Measurements from ENCODE around the gene LRRC3B. TPM values are rescaled to one million over a fixed set of nuclear protein-coding genes. Genes with fewer than 3 reads are reported as not detected.

LRRC3B gene
- total and polyA plus RNA-seq, 4 donors: 0.08 to 0.19 TPM; not detected in 2

DNA sequence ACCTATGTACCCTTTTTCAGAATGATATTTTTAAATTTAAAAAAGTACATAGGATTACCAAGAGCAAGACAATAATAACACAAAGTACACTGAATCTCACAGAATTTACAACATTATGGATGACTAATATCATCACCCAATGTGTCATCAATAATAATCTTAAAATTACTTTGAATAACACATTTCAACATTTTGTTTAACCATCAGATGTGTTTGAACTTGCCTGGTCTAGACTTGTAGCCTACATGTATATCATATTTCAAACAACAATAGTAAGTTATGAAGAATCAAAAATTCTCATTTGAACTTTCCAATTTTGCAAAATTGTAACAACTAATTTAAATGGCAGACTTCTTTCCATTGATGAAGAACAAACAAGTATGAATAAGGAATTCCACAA lies 15.1 kb downstream of the LRRC3B start:
- no peak for DNase-seq (ENCODE audit: low spot score)
- no peaks in the 10 kb centered on the region for H3K27me3 ChIP-seq (ENCODE audit: control insufficient read depth in 4 of 4, insufficient read depth in 4 of 4, low read length in 3 of 4)
- H3K4me1 ChIP-seq (ENCODE audit: control insufficient read depth in 4 of 4, insufficient read depth in 4 of 4, low read length in 3 of 4): no peaks in the 10 kb centered on the region
- no peak overlapping the region for H3K4me3 ChIP-seq (ENCODE audit: low read depth in 1 of 3, low read length in 3 of 3)
- H3K9ac ChIP-seq (ENCODE audit: low read depth in 1 of 2, low read length in 2 of 2): no peak overlapping the region
- TF ChIP-seq TAF1 (conservative IDR thresholded peaks at IDR 0.05): no peak
- TF ChIP-seq FOXA2 (IDR thresholded peaks at IDR 0.05): no peak
- no peaks in the 10 kb centered on the region for H3K36me3 ChIP-seq (ENCODE audit: control insufficient read depth in 4 of 4, insufficient read depth in 3 of 4, low read depth in 1 of 4, low read length in 3 of 4)
- no peak overlapping the region for H3K27ac ChIP-seq (ENCODE audit: low read depth in 1 of 2, low read length in 2 of 2)
- H3K9me3 ChIP-seq (ENCODE audit: control insufficient read depth in 4 of 4, low read length in 3 of 4): no peaks in the 10 kb centered on the region

GRCh38 chr3:26638113-26638512 lies 15.5 kb downstream of the LRRC3B start:
- Histone ChIP-seq H3K4me1 (ENCODE audit: control insufficient read depth in 4 of 4, insufficient read depth in 4 of 4, low read length in 3 of 4) (no peaks in the 10 kb centered on the region), H3K36me3 (ENCODE audit: control insufficient read depth in 4 of 4, insufficient read depth in 3 of 4, low read depth in 1 of 4, low read length in 3 of 4) (no peaks in the 10 kb centered on the region), H3K4me3 (ENCODE audit: low read depth in 1 of 3, low read length in 3 of 3) (no peak overlapping the region), H3K27me3 (ENCODE audit: control insufficient read depth in 4 of 4, insufficient read depth in 4 of 4, low read length in 3 of 4) (no peaks in the 10 kb centered on the region), H3K27ac (ENCODE audit: low read depth in 1 of 2, low read length in 2 of 2) (no peak overlapping the region), H3K9ac (ENCODE audit: low read depth in 1 of 2, low read length in 2 of 2) (no peak overlapping the region), H3K9me3 (ENCODE audit: control insufficient read depth in 4 of 4, low read length in 3 of 4) (no peaks in the 10 kb centered on the region)
- WGBS: 83% methylated on average over 2 of the region's 2 CpGs
- TF ChIP-seq, protein P1, sequence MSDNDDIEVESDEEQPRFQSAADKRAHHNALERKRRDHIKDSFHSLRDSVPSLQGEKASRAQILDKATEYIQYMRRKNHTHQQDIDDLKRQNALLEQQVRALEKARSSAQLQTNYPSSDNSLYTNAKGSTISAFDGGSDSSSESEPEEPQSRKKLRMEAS (IDR thresholded peaks at IDR 0.05): no peak
- TF ChIP-seq, protein P2, sequence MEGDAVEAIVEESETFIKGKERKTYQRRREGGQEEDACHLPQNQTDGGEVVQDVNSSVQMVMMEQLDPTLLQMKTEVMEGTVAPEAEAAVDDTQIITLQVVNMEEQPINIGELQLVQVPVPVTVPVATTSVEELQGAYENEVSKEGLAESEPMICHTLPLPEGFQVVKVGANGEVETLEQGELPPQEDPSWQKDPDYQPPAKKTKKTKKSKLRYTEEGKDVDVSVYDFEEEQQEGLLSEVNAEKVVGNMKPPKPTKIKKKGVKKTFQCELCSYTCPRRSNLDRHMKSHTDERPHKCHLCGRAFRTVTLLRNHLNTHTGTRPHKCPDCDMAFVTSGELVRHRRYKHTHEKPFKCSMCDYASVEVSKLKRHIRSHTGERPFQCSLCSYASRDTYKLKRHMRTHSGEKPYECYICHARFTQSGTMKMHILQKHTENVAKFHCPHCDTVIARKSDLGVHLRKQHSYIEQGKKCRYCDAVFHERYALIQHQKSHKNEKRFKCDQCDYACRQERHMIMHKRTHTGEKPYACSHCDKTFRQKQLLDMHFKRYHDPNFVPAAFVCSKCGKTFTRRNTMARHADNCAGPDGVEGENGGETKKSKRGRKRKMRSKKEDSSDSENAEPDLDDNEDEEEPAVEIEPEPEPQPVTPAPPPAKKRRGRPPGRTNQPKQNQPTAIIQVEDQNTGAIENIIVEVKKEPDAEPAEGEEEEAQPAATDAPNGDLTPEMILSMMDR (IDR thresholded peaks at IDR 0.05; ENCODE audit: low read depth, low read length, missing input control): no peak
- no peak for TF ChIP-seq HNF4G (IDR thresholded peaks at IDR 0.05)
- no peak for DNase-seq (ENCODE audit: low spot score)

GRCh38 chr3:26639339-26639738 lies 16.8 kb downstream of the LRRC3B start:
- Histone ChIP-seq H3K4me1 (ENCODE audit: control insufficient read depth in 4 of 4, insufficient read depth in 4 of 4, low read length in 3 of 4) (no peaks in the 10 kb centered on the region), H3K4me3 (ENCODE audit: low read depth in 1 of 3, low read length in 3 of 3) (no peak overlapping the region), H3K9ac (ENCODE audit: low read depth in 1 of 2, low read length in 2 of 2) (no peak overlapping the region), H3K27me3 (ENCODE audit: control insufficient read depth in 4 of 4, insufficient read depth in 4 of 4, low read length in 3 of 4) (no peaks in the 10 kb centered on the region), H3K36me3 (ENCODE audit: control insufficient read depth in 4 of 4, insufficient read depth in 3 of 4, low read depth in 1 of 4, low read length in 3 of 4) (no peaks in the 10 kb centered on the region), H3K27ac (ENCODE audit: low read depth in 1 of 2, low read length in 2 of 2) (no peak overlapping the region), H3K9me3 (ENCODE audit: control insufficient read depth in 4 of 4, low read length in 3 of 4) (no peaks in the 10 kb centered on the region)
- TF ChIP-seq EGR1 (IDR thresholded peaks at IDR 0.05; ENCODE audit: low read depth in 2 of 2) (no peak), NR2F2 (IDR thresholded peaks at IDR 0.05) (no peak), FOXA1 (IDR thresholded peaks at IDR 0.05) (no peak), FOXA2 (IDR thresholded peaks at IDR 0.05) (no peak), JUND (IDR thresholded peaks at IDR 0.05) (no peak), RAD21 (IDR thresholded peaks at IDR 0.05) (no peak), RXRA (IDR thresholded peaks at IDR 0.05) (no peak), SP1 (IDR thresholded peaks at IDR 0.05) (no peak), YY1 (IDR thresholded peaks at IDR 0.05) (no peak)
- TF ChIP-seq, protein P3, sequence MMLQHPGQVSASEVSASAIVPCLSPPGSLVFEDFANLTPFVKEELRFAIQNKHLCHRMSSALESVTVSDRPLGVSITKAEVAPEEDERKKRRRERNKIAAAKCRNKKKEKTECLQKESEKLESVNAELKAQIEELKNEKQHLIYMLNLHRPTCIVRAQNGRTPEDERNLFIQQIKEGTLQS (IDR thresholded peaks at IDR 0.05): no peak
- TF ChIP-seq, protein P4, sequence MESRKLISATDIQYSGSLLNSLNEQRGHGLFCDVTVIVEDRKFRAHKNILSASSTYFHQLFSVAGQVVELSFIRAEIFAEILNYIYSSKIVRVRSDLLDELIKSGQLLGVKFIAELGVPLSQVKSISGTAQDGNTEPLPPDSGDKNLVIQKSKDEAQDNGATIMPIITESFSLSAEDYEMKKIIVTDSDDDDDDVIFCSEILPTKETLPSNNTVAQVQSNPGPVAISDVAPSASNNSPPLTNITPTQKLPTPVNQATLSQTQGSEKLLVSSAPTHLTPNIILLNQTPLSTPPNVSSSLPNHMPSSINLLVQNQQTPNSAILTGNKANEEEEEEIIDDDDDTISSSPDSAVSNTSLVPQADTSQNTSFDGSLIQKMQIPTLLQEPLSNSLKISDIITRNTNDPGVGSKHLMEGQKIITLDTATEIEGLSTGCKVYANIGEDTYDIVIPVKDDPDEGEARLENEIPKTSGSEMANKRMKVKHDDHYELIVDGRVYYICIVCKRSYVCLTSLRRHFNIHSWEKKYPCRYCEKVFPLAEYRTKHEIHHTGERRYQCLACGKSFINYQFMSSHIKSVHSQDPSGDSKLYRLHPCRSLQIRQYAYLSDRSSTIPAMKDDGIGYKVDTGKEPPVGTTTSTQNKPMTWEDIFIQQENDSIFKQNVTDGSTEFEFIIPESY (IDR thresholded peaks at IDR 0.05): no peak
- TF ChIP-seq, protein P1 (IDR thresholded peaks at IDR 0.05): no peak
- TF ChIP-seq, protein P2 (IDR thresholded peaks at IDR 0.05; ENCODE audit: low read depth, low read length, missing input control): no peak
- TF ChIP-seq, protein P5, sequence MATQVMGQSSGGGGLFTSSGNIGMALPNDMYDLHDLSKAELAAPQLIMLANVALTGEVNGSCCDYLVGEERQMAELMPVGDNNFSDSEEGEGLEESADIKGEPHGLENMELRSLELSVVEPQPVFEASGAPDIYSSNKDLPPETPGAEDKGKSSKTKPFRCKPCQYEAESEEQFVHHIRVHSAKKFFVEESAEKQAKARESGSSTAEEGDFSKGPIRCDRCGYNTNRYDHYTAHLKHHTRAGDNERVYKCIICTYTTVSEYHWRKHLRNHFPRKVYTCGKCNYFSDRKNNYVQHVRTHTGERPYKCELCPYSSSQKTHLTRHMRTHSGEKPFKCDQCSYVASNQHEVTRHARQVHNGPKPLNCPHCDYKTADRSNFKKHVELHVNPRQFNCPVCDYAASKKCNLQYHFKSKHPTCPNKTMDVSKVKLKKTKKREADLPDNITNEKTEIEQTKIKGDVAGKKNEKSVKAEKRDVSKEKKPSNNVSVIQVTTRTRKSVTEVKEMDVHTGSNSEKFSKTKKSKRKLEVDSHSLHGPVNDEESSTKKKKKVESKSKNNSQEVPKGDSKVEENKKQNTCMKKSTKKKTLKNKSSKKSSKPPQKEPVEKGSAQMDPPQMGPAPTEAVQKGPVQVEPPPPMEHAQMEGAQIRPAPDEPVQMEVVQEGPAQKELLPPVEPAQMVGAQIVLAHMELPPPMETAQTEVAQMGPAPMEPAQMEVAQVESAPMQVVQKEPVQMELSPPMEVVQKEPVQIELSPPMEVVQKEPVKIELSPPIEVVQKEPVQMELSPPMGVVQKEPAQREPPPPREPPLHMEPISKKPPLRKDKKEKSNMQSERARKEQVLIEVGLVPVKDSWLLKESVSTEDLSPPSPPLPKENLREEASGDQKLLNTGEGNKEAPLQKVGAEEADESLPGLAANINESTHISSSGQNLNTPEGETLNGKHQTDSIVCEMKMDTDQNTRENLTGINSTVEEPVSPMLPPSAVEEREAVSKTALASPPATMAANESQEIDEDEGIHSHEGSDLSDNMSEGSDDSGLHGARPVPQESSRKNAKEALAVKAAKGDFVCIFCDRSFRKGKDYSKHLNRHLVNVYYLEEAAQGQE (IDR thresholded peaks at IDR 0.05): no peak
- no peak for DNase-seq (ENCODE audit: low spot score)
- 88% methylated on average over 2 of the region's 2 CpGs for WGBS
